ENCODE results near the gene LRP1B. TPM values are rescaled to one million over a fixed set of nuclear protein-coding genes. Genes with fewer than 3 reads are reported as not detected.

Gene LRP1B
- total and polyA plus RNA-seq, 2 experiments from 2014 or later, result not detected

DNA sequence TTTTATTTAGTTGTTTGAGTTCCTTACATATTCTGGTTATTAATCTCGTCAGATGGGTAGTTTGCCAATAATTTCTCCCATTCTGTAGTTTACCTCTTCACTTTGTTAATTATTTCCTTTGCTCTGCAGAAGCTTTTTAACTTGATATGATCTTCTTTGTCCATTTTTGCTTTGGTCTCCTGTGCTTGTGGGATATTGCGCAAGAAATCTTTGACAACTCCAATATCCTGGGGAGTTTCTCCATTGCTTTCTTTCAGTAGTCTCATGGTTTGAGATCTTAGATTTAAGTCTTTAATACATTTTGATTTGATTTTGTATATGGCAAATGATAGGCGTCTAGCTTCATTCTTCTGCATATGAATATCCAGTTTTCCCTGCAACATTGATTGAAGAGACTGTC lies 389.2 kb downstream of the LRP1B start:
- no peaks in the 10 kb centered on the region for H3K9me3 ChIP-seq (ENCODE audit: low read depth)
- H3K4me1 ChIP-seq (ENCODE audit: insufficient read depth), result no peaks in the 10 kb centered on the region
- H3F3A ChIP-seq (ENCODE audit: insufficient read depth), result no peaks in the 10 kb centered on the region
- 58 to 91% methylated on average over 2 to 3 of the region's 3 CpGs for WGBS, 2 experiments (ENCODE audit: low coverage in 1 of 2, low lambda C conversion rate in 2 of 2, missing lambda C conversion rate in 2 of 2)
- no peak overlapping the region for H3K27ac ChIP-seq
- no peaks in the 10 kb centered on the region for H3K79me2 ChIP-seq (ENCODE audit: insufficient read depth)
- H3K27me3 ChIP-seq (replicated peaks; ENCODE audit: insufficient read depth), result no peaks in the 10 kb centered on the region
- no peak overlapping the region for H2AFZ ChIP-seq
- H3K4me2 ChIP-seq (ENCODE audit: unreplicated experiment), result no peak overlapping the region
- DNase-seq, result no peak
- H3K9ac ChIP-seq, result no peak overlapping the region
- in situ Hi-C loops (cut with MboI), result no loop called here
- no peaks in the 10 kb centered on the region for H3K36me3 ChIP-seq (ENCODE audit: low read depth)
- no peak overlapping the region for H3K4me3 ChIP-seq
- H3K9me2 ChIP-seq (ENCODE audit: insufficient read depth), result no peaks in the 10 kb centered on the region; the same call in 1 of the 2 replicates
- no peak for TF ChIP-seq EZH2phosphoT487 (IDR thresholded peaks at IDR 0.05; ENCODE audit: insufficient read depth, low read depth)
- TF ChIP-seq EZH2 (IDR thresholded peaks at IDR 0.05; ENCODE audit: insufficient read depth, poor library complexity, severe bottlenecking), result no peak
- no peaks in the 10 kb centered on the region for H4K20me1 ChIP-seq (ENCODE audit: insufficient read depth)

- in situ Hi-C loops (cut with MboI), result no loop called here
Observed at GRCh38 chr2:141737492-141738255, 393.1 kb downstream of the LRP1B start.

GRCh38 chr2:141736466-141736865 lies 394.4 kb downstream of the LRP1B start:
- Histone ChIP-seq H3K79me2 (ENCODE audit: insufficient read depth) (no peaks in the 10 kb centered on the region), H3K27me3 (replicated peaks; ENCODE audit: insufficient read depth) (no peaks in the 10 kb centered on the region), H3K27ac (no peak overlapping the region), H3K4me3 (no peak overlapping the region), H3K9ac (no peak overlapping the region), H4K20me1 (ENCODE audit: insufficient read depth) (no peaks in the 10 kb centered on the region), H2AFZ (no peak overlapping the region), H3K9me2 (ENCODE audit: insufficient read depth) (no peaks in the 10 kb centered on the region), H3K4me2 (ENCODE audit: unreplicated experiment) (no peak overlapping the region), H3K36me3 (ENCODE audit: low read depth) (no peaks in the 10 kb centered on the region), H3K4me1 (ENCODE audit: insufficient read depth) (no peaks in the 10 kb centered on the region), H3F3A (ENCODE audit: insufficient read depth) (no peaks in the 10 kb centered on the region), H3K9me3 (ENCODE audit: low read depth) (no peaks in the 10 kb centered on the region)
- in situ Hi-C loops (cut with MboI), result no loop called here
- TF ChIP-seq EZH2phosphoT487 (IDR thresholded peaks at IDR 0.05; ENCODE audit: insufficient read depth, low read depth), result no peak
- no peak for TF ChIP-seq EZH2 (IDR thresholded peaks at IDR 0.05; ENCODE audit: insufficient read depth, poor library complexity, severe bottlenecking)
- 37 to 49% methylated on average over 2 of the region's 2 CpGs for WGBS, 2 experiments (ENCODE audit: low coverage in 1 of 2, low lambda C conversion rate in 2 of 2, missing lambda C conversion rate in 2 of 2)
- no peak for DNase-seq

More at GRCh38 chr2:141737492-141738255, 393.1 kb downstream of the LRP1B start:
- Histone ChIP-seq H3K27me3 (replicated peaks; ENCODE audit: insufficient read depth) (no peaks in the 10 kb centered on the region), H3K9ac (no peak overlapping the region), H3K36me3 (ENCODE audit: low read depth) (no peaks in the 10 kb centered on the region), H3K4me2 (ENCODE audit: unreplicated experiment) (no peak overlapping the region), H3K79me2 (ENCODE audit: insufficient read depth) (no peaks in the 10 kb centered on the region), H3K9me3 (ENCODE audit: low read depth) (no peaks in the 10 kb centered on the region), H2AFZ (no peak overlapping the region), H3F3A (ENCODE audit: insufficient read depth) (no peaks in the 10 kb centered on the region), H3K9me2 (ENCODE audit: insufficient read depth) (no peaks in the 10 kb centered on the region), H3K27ac (no peak overlapping the region), H3K4me1 (ENCODE audit: insufficient read depth) (no peaks in the 10 kb centered on the region), H4K20me1 (ENCODE audit: insufficient read depth) (no peaks in the 10 kb centered on the region), H3K4me3 (no peak overlapping the region)
- no peak for DNase-seq
- 10 to 12% methylated on average over 3 of the region's 3 CpGs for WGBS, 2 experiments (ENCODE audit: low coverage in 1 of 2, low lambda C conversion rate in 2 of 2, missing lambda C conversion rate in 2 of 2)
- TF ChIP-seq EZH2 (IDR thresholded peaks at IDR 0.05; ENCODE audit: insufficient read depth, poor library complexity, severe bottlenecking), result no peak
- TF ChIP-seq EZH2phosphoT487 (IDR thresholded peaks at IDR 0.05; ENCODE audit: insufficient read depth, low read depth), result no peak

DNA sequence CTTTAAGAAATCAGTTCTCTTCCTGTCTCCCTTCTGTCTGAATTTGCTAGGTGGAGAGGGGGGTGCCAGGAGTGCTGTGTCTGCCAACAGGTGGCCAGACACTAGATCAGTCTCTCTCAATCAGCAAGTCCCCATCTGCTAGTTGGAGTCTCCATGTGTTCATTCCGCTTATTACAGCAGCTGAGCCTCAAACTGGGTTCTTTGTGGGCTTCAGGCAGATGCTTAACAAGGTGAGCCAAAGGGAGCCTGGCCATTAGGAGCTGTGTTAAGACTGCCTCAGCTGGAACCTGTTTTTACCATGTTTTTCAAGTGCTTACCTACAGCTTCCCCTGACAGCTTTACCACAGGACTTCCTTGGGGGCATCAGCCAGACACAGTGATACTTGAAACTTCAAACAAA lies 401.9 kb downstream of the LRP1B start:
- H2AFZ ChIP-seq, result no peak overlapping the region
- no peak overlapping the region for H3K27ac ChIP-seq
- no peak overlapping the region for H3K4me3 ChIP-seq
- H3K9me3 ChIP-seq (ENCODE audit: low read depth), result no peaks in the 10 kb centered on the region
- H3K36me3 ChIP-seq (ENCODE audit: low read depth), result no peaks in the 10 kb centered on the region
- no peaks in the 10 kb centered on the region for H3K4me1 ChIP-seq (ENCODE audit: insufficient read depth)
- no peaks in the 10 kb centered on the region for H3K27me3 ChIP-seq (replicated peaks; ENCODE audit: insufficient read depth)
- H3K9ac ChIP-seq, result no peak overlapping the region
- TF ChIP-seq EZH2 (IDR thresholded peaks at IDR 0.05; ENCODE audit: insufficient read depth, poor library complexity, severe bottlenecking) (no peak), EZH2phosphoT487 (IDR thresholded peaks at IDR 0.05; ENCODE audit: insufficient read depth, low read depth) (no peak)
- H3K9me2 ChIP-seq (ENCODE audit: insufficient read depth), result no peaks in the 10 kb centered on the region
- 35 to 39% methylated on average over 1 of the region's 1 CpG for WGBS, 2 experiments (ENCODE audit: low coverage in 1 of 2, low lambda C conversion rate in 2 of 2, missing lambda C conversion rate in 2 of 2)
- in situ Hi-C loops (cut with MboI), result no loop called here
- H3K4me2 ChIP-seq (ENCODE audit: unreplicated experiment), result no peak overlapping the region
- no peak for DNase-seq
- no peaks in the 10 kb centered on the region for H3K79me2 ChIP-seq (ENCODE audit: insufficient read depth)
- H3F3A ChIP-seq (ENCODE audit: insufficient read depth), result no peaks in the 10 kb centered on the region
- H4K20me1 ChIP-seq (ENCODE audit: insufficient read depth), result no peaks in the 10 kb centered on the region
